Measurements from ENCODE around the gene GOPC.

Gene GOPC

GRCh38 chr6:117605169-117605826 is 3.0 kb upstream of the GOPC start:
- peak; percentile 50 for TF ChIP-seq CTCF (IDR thresholded peaks at IDR 0.05; ENCODE audit: extremely low read depth, missing control alignments)
- DNase-seq (ENCODE audit: low spot score) = peak; percentile 70

- no peak for TF ChIP-seq CTCF (IDR thresholded peaks at IDR 0.05; ENCODE audit: extremely low read depth, missing control alignments)
- DNase-seq (ENCODE audit: low spot score) = no peak
These were observed 1.5 kb upstream of the GOPC start for GRCh38 chr6:117603821-117604220.

GRCh38 chr6:117602899-117603588 is 733 bp upstream of the GOPC start:
- no peak for DNase-seq (ENCODE audit: low spot score)
- TF ChIP-seq CTCF (IDR thresholded peaks at IDR 0.05; ENCODE audit: extremely low read depth, missing control alignments) = no peak

- DNase-seq (ENCODE audit: low spot score) = no peak
- TF ChIP-seq CTCF (IDR thresholded peaks at IDR 0.05; ENCODE audit: extremely low read depth, missing control alignments) = no peak
These were observed 530 bp downstream of the GOPC start for GRCh38 chr6:117601811-117602150.

GRCh38 chr6:117600008-117600743 is 2.1 kb downstream of the GOPC start:
- TF ChIP-seq CTCF (IDR thresholded peaks at IDR 0.05; ENCODE audit: extremely low read depth, missing control alignments) = no peak
- no peak for DNase-seq (ENCODE audit: low spot score)

GRCh38 chr6:117597755-117598154 is 4.6 kb downstream of the GOPC start:
- DNase-seq (ENCODE audit: low spot score) = no peak
- TF ChIP-seq CTCF (IDR thresholded peaks at IDR 0.05; ENCODE audit: extremely low read depth, missing control alignments) = no peak
